Frontal cortex (tissue), 4 donors: ENCODE results near the gene KCNE2. TPM values are rescaled to one million over a fixed set of nuclear protein-coding genes. Genes with fewer than 3 reads are reported as not detected.
"Not testable (repeated sequence)": the region's sequence is repeated elsewhere in the genome, so short reads cannot be mapped to it uniquely, and the experiment has no call there.

Experiments
- DNase-seq, 2 donors: peaks; one replicate each; pipeline ENCODE4 v3.0.0; 2012; ENCODE audit warnings: low spot score in 2 of 2
- FAIRE-seq: peaks from 2 replicates; lab custom pipeline; 2012; peaks lifted over from hg19 to GRCh38; lab: Jason Lieb, UNC
- total RNA-seq: library from RNA; depleted of rRNA; stranded (reverse); fragments of >200 nt; gene quantifications from one replicate; pipeline ENCODE4 v1.2.3, GENCODE V29; 2014
- donor health status: control.
- donor health status: control.
- donor health status: control.

Gene KCNE2
- total RNA-seq, 1 donor from 2014 or later, result under 0.01 TPM

GRCh38 chr21:34400522-34400921 lies 36.7 kb downstream of the KCNE2 start:
- not testable (repeated sequence) for DNase-seq, FAIRE-seq

DNA sequence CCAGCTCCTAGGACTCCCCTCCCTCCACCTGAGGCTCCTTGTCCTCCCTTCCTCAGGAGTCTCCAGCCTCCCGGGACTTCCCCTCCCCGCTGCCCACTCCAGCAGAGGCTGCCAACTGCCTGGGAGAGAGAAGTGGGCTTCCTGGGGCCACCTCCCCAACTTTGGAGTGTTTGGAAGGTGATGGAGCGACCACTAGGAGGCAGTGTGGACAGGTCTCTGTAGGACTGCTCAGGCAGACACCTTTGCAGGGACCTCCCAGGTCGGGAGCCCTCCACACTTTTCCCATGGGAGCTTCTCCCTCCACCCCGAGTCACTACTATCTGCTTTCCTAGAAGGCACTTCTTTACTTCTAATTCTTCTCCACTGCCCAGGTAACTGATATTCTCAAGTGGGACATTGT lies 40.9 kb downstream of the KCNE2 start:
- DNase-seq, FAIRE-seq: not testable (repeated sequence)

DNA sequence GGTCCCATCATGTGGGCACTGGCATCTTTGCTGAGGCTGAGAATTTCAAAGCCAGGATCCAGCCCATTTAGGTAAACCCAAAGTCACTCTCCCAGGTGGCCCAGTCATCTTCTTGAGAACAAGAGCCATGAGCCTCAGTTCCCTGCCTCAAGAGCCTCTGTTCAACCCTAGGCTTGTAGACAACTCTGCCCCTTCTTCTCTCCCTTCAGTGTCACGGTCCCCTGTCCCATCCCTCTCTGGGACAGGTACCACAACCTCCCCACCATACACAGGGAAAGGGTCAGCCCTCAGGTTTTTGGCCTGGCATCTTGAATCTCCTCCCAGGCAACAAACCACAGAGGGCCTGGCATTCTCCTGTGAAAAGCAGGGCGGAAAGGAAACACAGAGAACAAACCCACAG lies 41.9 kb downstream of the KCNE2 start:
- DNase-seq, FAIRE-seq: not testable (repeated sequence)

DNA sequence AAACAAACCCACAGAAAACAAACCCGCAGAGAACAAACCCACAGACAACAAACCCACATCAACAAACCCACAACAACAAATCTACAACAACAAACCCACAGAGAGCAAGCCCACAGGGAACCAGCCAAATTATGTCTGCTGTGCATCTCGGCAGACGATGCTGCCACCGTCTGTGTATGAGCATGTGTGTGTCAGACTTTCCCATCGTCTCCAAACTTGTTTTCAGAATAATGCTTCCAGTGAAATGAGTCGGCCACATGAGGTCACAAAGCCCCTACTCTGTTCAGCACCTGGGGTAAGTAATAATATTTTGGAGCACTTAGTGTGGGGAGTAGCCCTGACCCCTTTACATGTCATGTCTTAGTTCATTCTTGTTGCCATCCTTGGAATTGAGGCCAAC lies 42.3 kb downstream of the KCNE2 start:
- DNase-seq, FAIRE-seq: not testable (repeated sequence)

- not testable (repeated sequence) for FAIRE-seq
Observed at GRCh38 chr21:34406676-34407075, 42.9 kb downstream of the KCNE2 start.

DNA sequence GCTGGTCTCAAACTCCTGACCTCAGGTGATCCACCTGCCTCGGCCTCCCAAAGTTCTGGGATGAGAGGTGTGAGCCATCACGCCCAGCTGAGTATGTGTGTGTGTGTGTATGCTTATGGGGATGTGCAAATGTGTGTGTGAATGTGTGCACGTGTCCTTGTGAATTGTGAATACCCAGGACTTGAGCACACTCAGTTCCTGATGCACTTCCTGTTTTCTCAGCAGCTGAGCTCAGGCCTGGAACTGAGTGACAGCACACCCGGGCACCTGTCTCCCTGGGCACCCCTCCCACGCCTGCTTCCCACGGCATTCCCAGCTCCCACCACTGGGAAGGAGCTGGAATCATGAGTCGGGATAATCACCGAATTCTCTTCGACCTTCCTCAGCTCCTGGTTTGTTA lies 43.5 kb downstream of the KCNE2 start:
- DNase-seq, FAIRE-seq: not testable (repeated sequence)

More at GRCh38 chr21:34406676-34407075, 42.9 kb downstream of the KCNE2 start:
- DNase-seq, result not testable (repeated sequence)

- not testable (repeated sequence) for DNase-seq, FAIRE-seq
Observed at GRCh38 chr21:34417448-34418077, 53.8 kb downstream of the KCNE2 start.

Other genes starting within 250 kb of the KCNE2 start
- gene SMIM11, start 11.5 kb downstream of the KCNE2 start, total RNA-seq, result 26.5 TPM
- not detected for gene SMIM34, start 59.9 kb downstream of the KCNE2 start, total RNA-seq
- gene KCNE1, start 148.2 kb downstream of the KCNE2 start, total RNA-seq, result 0.41 TPM